HepG2 (cell line): ENCODE results near the gene PAM16. TPM values are rescaled to one million over a fixed set of nuclear protein-coding genes. Genes with fewer than 3 reads are reported as not detected.

ENCODE experiments used
- ADNP ChIP-seq: sonication (generic); formaldehyde crosslinking; IDR thresholded peaks from 2 replicates; pipeline ENCODE4 v1.4.0; 2020; ENCODE audit warnings: missing genetic modification reagents
- AFF4 ChIP-seq: sonication (generic); formaldehyde crosslinking; IDR thresholded peaks from 2 replicates; pipeline ENCODE4 v1.4.0; 2020; ENCODE audit warnings: missing genetic modification reagents
- GMEB1 ChIP-seq: sonication (generic); formaldehyde crosslinking; IDR thresholded peaks from 2 replicates; pipeline ENCODE4 v1.5.1; 2020; ENCODE audit warnings: missing genetic modification reagents, mild to moderate bottlenecking, borderline replicate concordance
- HES4 ChIP-seq: sonication (generic); formaldehyde crosslinking; IDR thresholded peaks from 2 replicates; pipeline ENCODE4 v1.9.0; 2021; ENCODE audit warnings: mild to moderate bottlenecking, missing genetic modification reagents, borderline replicate concordance
- NFE2L1 ChIP-seq: sonication (generic); formaldehyde crosslinking; IDR thresholded peaks from 2 replicates; pipeline ENCODE4 v1.4.0; 2020; ENCODE audit warnings: missing genetic modification reagents, mild to moderate bottlenecking, borderline replicate concordance
- TAF1 ChIP-seq: sonication (generic); formaldehyde crosslinking; IDR thresholded peaks from 2 replicates; pipeline ENCODE4 v1.4.0; 2020; ENCODE audit warnings: missing genetic modification reagents
- UBTF ChIP-seq: sonication (generic); formaldehyde crosslinking; IDR thresholded peaks from 2 replicates; pipeline ENCODE4 v1.4.0; 2020; ENCODE audit warnings: mild to moderate bottlenecking, missing genetic modification reagents
- ZC3H13 ChIP-seq: sonication (generic); formaldehyde crosslinking; IDR thresholded peaks from 2 replicates; pipeline ENCODE4 v1.8.1; 2023; ENCODE audit warnings: mild to moderate bottlenecking, missing genetic modification reagents, moderate library complexity
- ZFP62 ChIP-seq: sonication (generic); formaldehyde crosslinking; IDR thresholded peaks from 2 replicates; pipeline ENCODE4 v1.4.0; 2020; ENCODE audit warnings: missing genetic modification reagents
- ZMYM3 ChIP-seq: sonication (generic); formaldehyde crosslinking; IDR thresholded peaks from 2 replicates; pipeline ENCODE4 v1.5.1; 2020; ENCODE audit warnings: mild to moderate bottlenecking, missing genetic modification reagents
- ZNF24 ChIP-seq: fragments of 450-650 bp; IDR thresholded peaks from 2 replicates; pipeline ENCODE4 v1.6.1; 2017; ENCODE audit warnings: antibody characterized with exemption, mild to moderate bottlenecking
- ZNF468 ChIP-seq: sonication (generic); formaldehyde crosslinking; IDR thresholded peaks from 2 replicates; pipeline ENCODE4 v1.8.0; 2022; ENCODE audit warnings: mild to moderate bottlenecking, moderate library complexity, missing genetic modification reagents
- ZNF704 ChIP-seq: sonication (generic); formaldehyde crosslinking; IDR thresholded peaks from 2 replicates; pipeline ENCODE4 v1.8.1; 2023; ENCODE audit warnings: mild to moderate bottlenecking, inconsistent platforms, moderate library complexity, missing genetic modification reagents, borderline replicate concordance
- ZNF768 ChIP-seq: sonication (generic); formaldehyde crosslinking; IDR thresholded peaks from 2 replicates; pipeline ENCODE4 v1.4.0; 2020; ENCODE audit warnings: missing genetic modification reagents
- polyA plus RNA-seq, 8 experiments: library from polyadenylated mRNA; depleted of rRNA in 3 of 8; stranded (reverse) in 7 of 8; unstranded in 1 of 8; fragments of >200 nt; fragmentation: Illumina TruSeq in 4 of 8; extraction: Trizol in 4 of 8; gene quantifications; 2 replicates each; pipeline versions ENCODE4 v1.2.1 to v1.2.3, GENCODE V29; 2011 to 2016; ENCODE audit warnings: low read depth in 4 of 8, missing spikeins in 1 of 8, mixed read lengths in 1 of 8; ENCODE audit not compliant: insufficient read depth in 1 of 8
- total RNA-seq, 5 experiments: library from RNA; depleted of rRNA; stranded (reverse); fragments of >200 nt; fragmentation: Illumina TruSeq; extraction: Trizol; gene quantifications; 2 replicates each; pipeline ENCODE4 v1.2.3, GENCODE V29; 2016; ENCODE audit warnings: low read depth in 1 of 5

PAM16 gene
- total and polyA plus RNA-seq, 2 of the 13 experiments (the other 11 are each of a cell fraction or from before 2014, with no cell fraction given), result 51.5 to 51.8 TPM

- TF ChIP-seq TAF1 (no peak), AFF4 (CRISPR knock-in tag) (no peak), ZNF704 (CRISPR knock-in tag) (no peak), HES4 (CRISPR knock-in tag) (no peak), GMEB1 (CRISPR knock-in tag) (no peak), ZNF24 (no peak), ZMYM3 (CRISPR knock-in tag) (0 out of 2 replicates have a peak, but pooled peaks have one; percentile 36), NFE2L1 (0 out of 2 replicates have a peak, but pooled peaks have one; percentile 46), ADNP (CRISPR knock-in tag) (no peak), UBTF (CRISPR knock-in tag) (no peak), ZNF468 (no peak), ZNF768 (CRISPR knock-in tag) (peak; percentile 97), ZFP62 (CRISPR knock-in tag) (no peak), ZC3H13 (CRISPR knock-in tag) (no peak)
Observed at GRCh38 chr16:4361033-4361943, 10.2 kb upstream of the PAM16 start (continued).
